ENCODE data around the gene CCDC148. TPM values are rescaled to one million over a fixed set of nuclear protein-coding genes. Genes with fewer than 3 reads are reported as not detected.

Gene CCDC148
- total RNA-seq, 1 donor from 2014 or later, result 2.2 TPM

DNA sequence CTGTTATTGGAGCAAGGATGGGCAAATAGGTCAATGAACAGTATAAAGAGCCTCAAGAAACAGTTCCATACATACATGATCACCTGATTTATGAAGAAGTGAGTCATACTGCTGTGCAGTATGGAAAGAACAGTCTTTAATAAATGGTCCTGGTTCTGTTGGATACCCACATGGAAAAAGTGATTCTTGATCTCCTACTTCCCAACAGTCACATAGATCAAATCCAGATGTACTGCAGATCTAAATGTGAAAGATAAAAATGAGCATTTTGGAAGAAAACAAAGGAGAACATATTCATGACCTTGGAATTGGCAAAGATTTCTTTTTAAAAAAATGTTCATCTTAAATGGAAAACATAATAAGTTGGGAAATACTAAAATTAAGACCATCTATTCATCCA is 75.8 kb downstream of the CCDC148 start:
- no peak overlapping the region for H3K4me3 Mint-ChIP-seq (ENCODE audit: unreplicated experiment)
- TF ChIP-seq CTCF (IDR thresholded peaks at IDR 0.05; ENCODE audit: unreplicated experiment), result no peak
- no peak for DNase-seq (ENCODE audit: low spot score)
- no peaks in the 10 kb centered on the region for H3K9me3 Mint-ChIP-seq (ENCODE audit: unreplicated experiment)
- H3K36me3 Mint-ChIP-seq (ENCODE audit: low read depth, unreplicated experiment), result no peaks in the 10 kb centered on the region
- H3K27ac Mint-ChIP-seq (ENCODE audit: unreplicated experiment), result no peak overlapping the region
- H3K27me3 Mint-ChIP-seq (ENCODE audit: unreplicated experiment), result no peaks in the 10 kb centered on the region
- H3K4me1 Mint-ChIP-seq (ENCODE audit: unreplicated experiment), result peaks cover 5% of the 10 kb centered on the region

DNA sequence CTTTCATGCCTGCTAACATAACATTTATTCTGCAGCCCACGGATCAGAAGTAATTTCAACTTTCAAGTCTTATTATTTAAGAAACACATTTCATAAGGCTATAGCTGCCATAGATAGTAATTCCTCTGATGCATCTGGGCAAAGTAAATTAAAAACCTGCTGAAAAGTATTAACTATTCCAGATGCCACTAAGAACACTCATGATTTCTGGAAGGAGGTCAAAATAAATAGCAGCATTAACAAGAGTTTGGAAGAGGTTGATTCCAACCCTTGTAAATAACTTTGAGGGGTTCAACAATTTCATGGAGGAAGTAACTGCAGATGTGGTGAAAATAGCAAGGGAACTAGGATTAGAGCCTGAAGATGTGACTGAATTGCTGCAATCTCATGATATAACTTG is 77.6 kb downstream of the CCDC148 start:
- H3K27ac Mint-ChIP-seq (ENCODE audit: unreplicated experiment), result no peak overlapping the region
- H3K36me3 Mint-ChIP-seq (ENCODE audit: low read depth, unreplicated experiment), result no peaks in the 10 kb centered on the region
- TF ChIP-seq CTCF (IDR thresholded peaks at IDR 0.05; ENCODE audit: unreplicated experiment), result no peak
- DNase-seq (ENCODE audit: low spot score), result no peak
- no peaks in the 10 kb centered on the region for H3K27me3 Mint-ChIP-seq (ENCODE audit: unreplicated experiment)
- no peak overlapping the region for H3K4me3 Mint-ChIP-seq (ENCODE audit: unreplicated experiment)
- H3K4me1 Mint-ChIP-seq (ENCODE audit: unreplicated experiment), result peaks cover 5% of the 10 kb centered on the region
- no peaks in the 10 kb centered on the region for H3K9me3 Mint-ChIP-seq (ENCODE audit: unreplicated experiment)

DNA sequence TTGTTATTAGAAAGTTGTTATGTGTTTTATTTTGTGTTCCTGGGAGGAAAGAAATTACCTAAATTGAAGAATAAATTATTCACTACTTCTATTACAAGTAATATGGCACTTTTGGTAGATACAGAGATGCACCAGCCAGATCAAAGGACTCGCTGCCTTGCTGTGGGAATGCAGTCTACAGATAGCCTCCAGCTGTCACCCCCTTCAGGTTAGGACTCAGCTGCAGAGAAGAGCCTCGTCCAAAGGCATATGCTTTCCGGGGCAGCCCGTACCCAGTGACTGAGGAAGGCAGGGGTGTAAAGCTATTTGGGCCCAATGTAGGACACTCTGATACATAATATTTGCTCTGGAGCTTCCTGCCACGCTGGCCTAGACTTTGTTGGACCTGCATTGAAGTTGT is 90.2 kb downstream of the CCDC148 start:
- H3K9me3 Mint-ChIP-seq (ENCODE audit: unreplicated experiment), result no peaks in the 10 kb centered on the region

GRCh38 chr2:158359846-158360245 is 96.7 kb downstream of the CCDC148 start:
- Mint-ChIP-seq H3K27me3 (ENCODE audit: unreplicated experiment) (peaks cover 2% of the 10 kb centered on the region), H3K9me3 (ENCODE audit: unreplicated experiment) (no peaks in the 10 kb centered on the region)
- DNase-seq (ENCODE audit: low spot score), result no peak

More for the DNA sequence above, 90.2 kb downstream of the CCDC148 start:
- Mint-ChIP-seq H3K4me1 (ENCODE audit: unreplicated experiment) (no peaks in the 10 kb centered on the region), H3K36me3 (ENCODE audit: low read depth, unreplicated experiment) (no peaks in the 10 kb centered on the region), H3K27ac (ENCODE audit: unreplicated experiment) (no peak overlapping the region), H3K4me3 (ENCODE audit: unreplicated experiment) (no peak overlapping the region), H3K27me3 (ENCODE audit: unreplicated experiment) (no peaks in the 10 kb centered on the region)
- TF ChIP-seq CTCF (IDR thresholded peaks at IDR 0.05; ENCODE audit: unreplicated experiment), result no peak
- DNase-seq (ENCODE audit: low spot score), result no peak

GRCh38 chr2:158357699-158358098 is 98.9 kb downstream of the CCDC148 start:
- Mint-ChIP-seq H3K27me3 (ENCODE audit: unreplicated experiment) (peaks cover 2% of the 10 kb centered on the region), H3K4me1 (ENCODE audit: unreplicated experiment) (no peaks in the 10 kb centered on the region), H3K9me3 (ENCODE audit: unreplicated experiment) (no peaks in the 10 kb centered on the region), H3K4me3 (ENCODE audit: unreplicated experiment) (no peak overlapping the region), H3K27ac (ENCODE audit: unreplicated experiment) (no peak overlapping the region), H3K36me3 (ENCODE audit: low read depth, unreplicated experiment) (no peaks in the 10 kb centered on the region)
- TF ChIP-seq CTCF (IDR thresholded peaks at IDR 0.05; ENCODE audit: unreplicated experiment), result no peak
- no peak for DNase-seq (ENCODE audit: low spot score)

More at GRCh38 chr2:158359846-158360245, 96.7 kb downstream of the CCDC148 start:
- H3K27ac Mint-ChIP-seq (ENCODE audit: unreplicated experiment), result no peak overlapping the region
- no peak overlapping the region for H3K4me3 Mint-ChIP-seq (ENCODE audit: unreplicated experiment)
- H3K36me3 Mint-ChIP-seq (ENCODE audit: low read depth, unreplicated experiment), result no peaks in the 10 kb centered on the region
- TF ChIP-seq CTCF (IDR thresholded peaks at IDR 0.05; ENCODE audit: unreplicated experiment), result no peak
- no peaks in the 10 kb centered on the region for H3K4me1 Mint-ChIP-seq (ENCODE audit: unreplicated experiment)

Data from endothelial cell (in vitro differentiated cells).